ENCODE measurements around the gene MUC22.

- TF ChIP-seq CTCF (IDR thresholded peaks at IDR 0.05; ENCODE audit: low read depth, low read length, missing input control): no peak
- no peak for TF ChIP-seq YY1 (IDR thresholded peaks at IDR 0.05)
- TF ChIP-seq JUND (IDR thresholded peaks at IDR 0.05): no peak
- no peak for TF ChIP-seq ATF3 (IDR thresholded peaks at IDR 0.05)
- no peak for TF ChIP-seq TAF1 (conservative IDR thresholded peaks at IDR 0.05)
- no peak for TF ChIP-seq GABPA (IDR thresholded peaks at IDR 0.05 in 1 of 2, conservative IDR thresholded peaks at IDR 0.05 in 1 of 2)
- TF ChIP-seq RAD21 (IDR thresholded peaks at IDR 0.05): no peak
- TF ChIP-seq FOXA1 (IDR thresholded peaks at IDR 0.05): no peak
- no peak for TF ChIP-seq REST (IDR thresholded peaks at IDR 0.05)
- no peak for TF ChIP-seq ZBTB33 (IDR thresholded peaks at IDR 0.05)
- no peak for TF ChIP-seq MAX (IDR thresholded peaks at IDR 0.05)
- no peak for TF ChIP-seq SP1 (IDR thresholded peaks at IDR 0.05)
- no peak for TF ChIP-seq NR2F2 (IDR thresholded peaks at IDR 0.05)
- no peak for TF ChIP-seq RXRA (IDR thresholded peaks at IDR 0.05)
Measured at GRCh38 chr6:31016659-31017299, 6.5 kb downstream of the MUC22 start.

All from liver (tissue), 3 donors.